Common myeloid progenitor, CD34-positive (primary cell): ENCODE results near the gene CBR1.

Experiments
- CTCF ChIA-PET: fragments of 350-600 bp; sonication (Branson Sonifier 250); formaldehyde crosslinking; loops from one replicate; lab custom pipeline; 2021; ENCODE audit warnings: antibody characterized with exemption; lab: Charles Lee
- POLR2A ChIA-PET: fragments of 350-600 bp; sonication (Branson Sonifier 250); formaldehyde crosslinking; loops from one replicate; lab custom pipeline; 2021; ENCODE audit warnings: antibody characterized with exemption; lab: Charles Lee
- DNase-seq, 3 donors: peaks; one replicate each; pipeline versions ENCODE4 v3.0.0 to v3.0.0-alpha.2; 2013
- H3K27ac ChIP-seq, 2 experiments: 1 replicate in 1 of 2; 2 replicates in 1 of 2; pipeline ENCODE4 v1.7.0; 2013; ENCODE audit warnings: inconsistent platforms in 2 of 2, low read length in 2 of 2, mild to moderate bottlenecking in 2 of 2, low read depth in 1 of 2, moderate library complexity in 1 of 2; ENCODE audit not compliant: severe bottlenecking in 2 of 2, insufficient read depth in 1 of 2, poor library complexity in 1 of 2
- H3K27me3 ChIP-seq, 5 experiments: replicated peaks in 2 of 5; 1 replicate in 3 of 5; 2 replicates in 2 of 5; pipeline versions ENCODE4 v1.6.1 to v1.7.0; 2013; ENCODE audit warnings: low read length in 4 of 5, mild to moderate bottlenecking in 2 of 5, moderate library complexity in 2 of 5, inconsistent platforms in 1 of 5; ENCODE audit not compliant: insufficient read depth in 5 of 5, control insufficient read depth in 4 of 5
- H3K36me3 ChIP-seq, 4 experiments: 1 replicate in 2 of 4; 2 replicates in 2 of 4; pipeline versions ENCODE4 v1.6.1 to v1.7.0; 2013; ENCODE audit warnings: low read length in 3 of 4, control low read depth in 1 of 4, mild to moderate bottlenecking in 1 of 4; ENCODE audit not compliant: control insufficient read depth in 4 of 4, insufficient read depth in 4 of 4
- H3K4me1 ChIP-seq, 4 experiments: 1 replicate in 3 of 4; 2 replicates in 1 of 4; pipeline versions ENCODE4 v1.6.1 to v1.7.1; 2013; ENCODE audit warnings: low read length in 3 of 4, mild to moderate bottlenecking in 3 of 4, control low read depth in 1 of 4, inconsistent platforms in 1 of 4, moderate library complexity in 1 of 4; ENCODE audit not compliant: control insufficient read depth in 4 of 4, insufficient read depth in 4 of 4; ENCODE audit errors: control extremely low read depth in 1 of 4
- H3K4me3 ChIP-seq, 7 experiments: 1 replicate in 4 of 7; 2 replicates in 3 of 7; pipeline versions ENCODE4 v1.5.1 to v1.7.0; 2013; ENCODE audit warnings: mild to moderate bottlenecking in 7 of 7, low read length in 6 of 7, moderate library complexity in 6 of 7, inconsistent platforms in 2 of 7, low read depth in 2 of 7, control low read depth in 1 of 7; ENCODE audit not compliant: insufficient read depth in 4 of 7, control insufficient read depth in 1 of 7; ENCODE audit errors: extremely low read depth in 1 of 7
- H3K9me3 ChIP-seq, 5 experiments: 1 replicate in 4 of 5; 2 replicates in 1 of 5; pipeline versions ENCODE4 v1.6.1 to v1.7.1; 2013; ENCODE audit warnings: low read length in 4 of 5, mild to moderate bottlenecking in 2 of 5, inconsistent platforms in 1 of 5, low read depth in 1 of 5, moderate library complexity in 1 of 5; ENCODE audit not compliant: control insufficient read depth in 4 of 5, insufficient read depth in 2 of 5; ENCODE audit errors: control extremely low read depth in 1 of 5
- WGBS: methylation state at CpG from one replicate; pipeline ENCODE4 v1.1.5; 2013; ENCODE audit not compliant: insufficient coverage; 5-methylcytosine and 5-hydroxymethylcytosine counted together

The CBR1 gene

GRCh38 chr21:36028127-36029069, 41.4 kb upstream of the CBR1 start:
- H3K4me3 ChIP-seq, result no peak overlapping the region

GRCh38 chr21:36029309-36029708, 40.5 kb upstream of the CBR1 start:
- 96% methylated on average over 7 of the region's 8 CpGs for WGBS
- ChIA-PET CTCF (interaction anchor here (0.9 to 2.5 kb wide), 5 partner anchors 83 to 1342 kb away, joined by 4 to 7 read pairs (median 5); no protein-coding TSS in a partner anchor), POLR2A (no interaction called here)
- DNase-seq, result no peak
- no peaks in the 10 kb centered on the region for H3K9me3 ChIP-seq
- no peak overlapping the region for H3K4me3 ChIP-seq
- no peaks in the 10 kb centered on the region for H3K27me3 ChIP-seq
- peaks cover 0 to 6% (median 4%) of the 10 kb centered on the region in 4 experiments for H3K36me3 ChIP-seq
- H3K4me1 ChIP-seq, result peaks cover 0 to 3% (median 0%) of the 10 kb centered on the region in 4 experiments
- no peak overlapping the region for H3K27ac ChIP-seq

More at GRCh38 chr21:36028127-36029069, 41.4 kb upstream of the CBR1 start:
- 18% methylated on average over 17 of the region's 25 CpGs for WGBS
- CTCF ChIA-PET, result interaction anchor here (0.9 to 2.5 kb wide), 10 partner anchors 13 to 1341 kb away, joined by 3 to 7 read pairs (median 4); no protein-coding TSS in a partner anchor
- Histone ChIP-seq H3K4me1 (peaks cover 0 to 3% (median 0%) of the 10 kb centered on the region in 4 experiments), H3K9me3 (no peaks in the 10 kb centered on the region), H3K27me3 (no peaks in the 10 kb centered on the region), H3K36me3 (no peaks in the 10 kb centered on the region), H3K27ac (no peak overlapping the region)
- DNase-seq, result peak; percentile 52 to 74 (median 73)
- POLR2A ChIA-PET, result no interaction called here

GRCh38 chr21:36030581-36031189, 39.1 kb upstream of the CBR1 start:
- Histone ChIP-seq H3K27ac (no peak overlapping the region), H3K9me3 (no peaks in the 10 kb centered on the region), H3K36me3 (peaks cover 0 to 18% (median 15%) of the 10 kb centered on the region in 4 experiments), H3K27me3 (no peaks in the 10 kb centered on the region), H3K4me1 (peaks cover 0 to 3% (median 0%) of the 10 kb centered on the region in 4 experiments), H3K4me3 (no peak overlapping the region)
- CTCF ChIA-PET, result interaction anchor here (0.7 to 2.0 kb wide), 7 partner anchors 66 to 1343 kb away, joined by 3 to 5 read pairs (median 3); no protein-coding TSS in a partner anchor
- POLR2A ChIA-PET, result no interaction called here
- DNase-seq, result no peak
- WGBS, result 84% methylated on average over 14 of the region's 16 CpGs

GRCh38 chr21:36032647-36033406, 37.0 kb upstream of the CBR1 start:
- ChIA-PET POLR2A (no interaction called here), CTCF (no interaction called here)
- H3K36me3 ChIP-seq, result peaks cover 4 to 29% (median 20%) of the 10 kb centered on the region in 4 experiments
- 96% methylated on average over 15 of the region's 28 CpGs for WGBS
- no peak overlapping the region for H3K4me3 ChIP-seq
- H3K27me3 ChIP-seq, result no peaks in the 10 kb centered on the region
- H3K4me1 ChIP-seq, result peaks cover 0 to 3% (median 0%) of the 10 kb centered on the region in 4 experiments
- no peak overlapping the region for H3K27ac ChIP-seq
- no peaks in the 10 kb centered on the region for H3K9me3 ChIP-seq
- no peak for DNase-seq

GRCh38 chr21:36034211-36034913, 35.5 kb upstream of the CBR1 start:
- WGBS, result 86% methylated on average over 11 of the region's 16 CpGs
- CTCF ChIA-PET, result interaction anchor here (1.2 to 3.0 kb wide), 2 partner anchors 13 to 70 kb away, joined by 3 to 9 read pairs; no protein-coding TSS in a partner anchor
- POLR2A ChIA-PET, result no interaction called here
- Histone ChIP-seq H3K27me3 (no peaks in the 10 kb centered on the region), H3K36me3 (peaks cover 9 to 44% (median 30%) of the 10 kb centered on the region in 4 experiments), H3K4me3 (no peak overlapping the region), H3K4me1 (no peaks in the 10 kb centered on the region), H3K27ac (no peak overlapping the region), H3K9me3 (no peaks in the 10 kb centered on the region)
- DNase-seq, result no peak

- 86% methylated on average over 9 of the region's 10 CpGs for WGBS
- H3K4me1 ChIP-seq, result no peaks in the 10 kb centered on the region
- H3K27ac ChIP-seq, result no peak overlapping the region
- no peak overlapping the region for H3K4me3 ChIP-seq
- H3K27me3 ChIP-seq, result no peaks in the 10 kb centered on the region
- H3K36me3 ChIP-seq, result peaks cover 12 to 54% (median 38%) of the 10 kb centered on the region in 4 experiments
- DNase-seq, result peak; percentile 16 to 73 (median 59)
- POLR2A ChIA-PET, result no interaction called here
- CTCF ChIA-PET, result interaction anchor here (0.8 to 3.0 kb wide), 4 partner anchors 11 to 77 kb away, joined by 3 to 9 read pairs (median 4); no protein-coding TSS in a partner anchor
- H3K9me3 ChIP-seq, result no peaks in the 10 kb centered on the region
These were observed 34.4 kb upstream of the CBR1 start for GRCh38 chr21:36035381-36035791.
